ENCODE data around the gene FNIP2. TPM values are rescaled to one million over a fixed set of nuclear protein-coding genes. Genes with fewer than 3 reads are reported as not detected.

The FNIP2 gene
- total and polyA plus RNA-seq, 11 donors: 14.5 to 87.4 (median 40.9) TPM

DNA sequence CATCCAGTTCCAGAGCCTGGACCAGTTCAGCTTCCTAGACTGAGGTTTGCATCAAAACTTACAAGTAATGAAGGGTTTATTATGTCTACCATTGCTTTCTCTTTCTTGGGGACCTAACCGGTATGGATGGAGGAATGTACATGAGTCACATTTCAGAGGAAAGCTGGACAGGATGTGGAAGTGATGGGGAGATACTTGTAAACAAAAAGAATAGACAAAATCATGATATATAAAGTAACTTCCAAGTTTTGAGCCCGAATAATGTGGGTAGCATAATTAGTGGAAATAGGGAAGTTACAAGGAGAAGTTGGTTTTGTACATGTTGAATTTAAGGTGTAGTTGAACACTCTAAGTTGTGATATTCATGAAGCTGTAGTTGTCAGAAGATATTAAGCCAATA, 15.0 kb downstream of the FNIP2 start:
- H3K27me3 ChIP-seq: no peaks in the 10 kb centered on the region
- no peaks in the 10 kb centered on the region for H3K9me3 ChIP-seq
- DNase-seq (no peak), ATAC-seq (no peak)
- no peak overlapping the region for H3K4me3 ChIP-seq
- no peaks in the 10 kb centered on the region for H3K36me3 ChIP-seq
- TF ChIP-seq, protein P1, sequence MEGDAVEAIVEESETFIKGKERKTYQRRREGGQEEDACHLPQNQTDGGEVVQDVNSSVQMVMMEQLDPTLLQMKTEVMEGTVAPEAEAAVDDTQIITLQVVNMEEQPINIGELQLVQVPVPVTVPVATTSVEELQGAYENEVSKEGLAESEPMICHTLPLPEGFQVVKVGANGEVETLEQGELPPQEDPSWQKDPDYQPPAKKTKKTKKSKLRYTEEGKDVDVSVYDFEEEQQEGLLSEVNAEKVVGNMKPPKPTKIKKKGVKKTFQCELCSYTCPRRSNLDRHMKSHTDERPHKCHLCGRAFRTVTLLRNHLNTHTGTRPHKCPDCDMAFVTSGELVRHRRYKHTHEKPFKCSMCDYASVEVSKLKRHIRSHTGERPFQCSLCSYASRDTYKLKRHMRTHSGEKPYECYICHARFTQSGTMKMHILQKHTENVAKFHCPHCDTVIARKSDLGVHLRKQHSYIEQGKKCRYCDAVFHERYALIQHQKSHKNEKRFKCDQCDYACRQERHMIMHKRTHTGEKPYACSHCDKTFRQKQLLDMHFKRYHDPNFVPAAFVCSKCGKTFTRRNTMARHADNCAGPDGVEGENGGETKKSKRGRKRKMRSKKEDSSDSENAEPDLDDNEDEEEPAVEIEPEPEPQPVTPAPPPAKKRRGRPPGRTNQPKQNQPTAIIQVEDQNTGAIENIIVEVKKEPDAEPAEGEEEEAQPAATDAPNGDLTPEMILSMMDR (IDR thresholded peaks at IDR 0.05): no peak
- TF ChIP-seq POLR2A (IDR thresholded peaks at IDR 0.05): no peak
- intact Hi-C loops (cut with DNase I): no loop called here
- WGBS, 4 donors: 15 to 41% (median 26%) methylated on average over 2 of the region's 2 CpGs
- H3K4me1 ChIP-seq: peaks cover 9 to 81% (median 74%) of the 10 kb centered on the region in 12 donors
- peak overlapping the region in 3 of 12 donors; percentile 43 to 55 (median 48) for H3K27ac ChIP-seq

DNA sequence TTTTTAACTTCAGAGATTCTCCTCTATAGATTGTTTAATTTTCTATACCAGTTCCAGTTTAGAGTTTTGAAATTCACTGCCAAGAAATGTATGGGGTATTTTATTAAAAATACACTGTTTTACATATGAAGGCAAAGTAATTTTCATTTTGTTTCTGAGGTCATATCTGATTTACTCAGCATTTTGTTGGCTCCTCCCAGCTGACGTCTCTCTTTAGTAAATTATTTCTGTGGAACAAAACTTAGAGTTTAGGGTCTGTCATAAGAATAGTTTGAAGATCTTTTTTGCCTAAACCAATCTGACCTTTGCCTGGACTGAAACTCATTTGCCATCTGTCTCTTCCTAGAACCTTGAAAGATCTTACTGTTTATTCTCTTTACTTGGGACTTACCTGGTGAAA, 16.9 kb downstream of the FNIP2 start:
- DNase-seq (no peak), ATAC-seq (no peak)
- TF ChIP-seq, protein P1 (IDR thresholded peaks at IDR 0.05): no peak
- TF ChIP-seq POLR2A (IDR thresholded peaks at IDR 0.05): no peak
- H3K27me3 ChIP-seq: no peaks in the 10 kb centered on the region
- peaks cover 9 to 93% (median 73%) of the 10 kb centered on the region in 12 donors for H3K4me1 ChIP-seq
- no peaks in the 10 kb centered on the region for H3K36me3 ChIP-seq
- H3K4me3 ChIP-seq: peak overlapping the region in 3 of 12 donors; percentile 11 to 29 (median 19)
- peak overlapping the region in 11 of 12 donors; percentile 53 to 79 (median 67) for H3K27ac ChIP-seq
- intact Hi-C loops (cut with DNase I): no loop called here
- no peaks in the 10 kb centered on the region for H3K9me3 ChIP-seq
- WGBS, 4 donors: 19 to 37% (median 26%) methylated on average over 1 of the region's 1 CpG

DNA sequence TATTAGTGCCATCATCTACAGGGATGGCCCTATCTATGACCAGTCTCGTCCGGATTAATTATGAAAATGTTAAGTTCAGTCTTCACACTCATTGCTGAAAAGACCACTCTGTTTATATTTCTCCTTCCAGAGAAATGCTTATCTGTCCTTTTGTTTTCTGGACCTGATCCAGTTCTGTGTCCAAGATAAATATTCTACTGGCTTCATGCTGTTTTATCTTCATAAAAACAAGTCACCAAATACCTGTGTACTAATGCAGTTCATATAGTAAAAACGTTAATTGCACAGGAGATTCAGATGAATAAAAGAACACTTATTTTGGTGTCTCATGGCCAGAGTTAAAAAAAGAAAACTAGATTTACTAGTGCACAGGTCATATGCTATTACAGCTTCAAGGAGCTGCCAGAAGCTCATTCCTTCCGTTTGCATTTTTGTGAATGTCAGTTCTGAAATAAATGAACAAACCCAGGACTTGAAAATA, 17.3 kb downstream of the FNIP2 start:
- H3K4me3 ChIP-seq: peak overlapping the region in 7 of 12 donors; percentile 4 to 29 (median 19)

DNA sequence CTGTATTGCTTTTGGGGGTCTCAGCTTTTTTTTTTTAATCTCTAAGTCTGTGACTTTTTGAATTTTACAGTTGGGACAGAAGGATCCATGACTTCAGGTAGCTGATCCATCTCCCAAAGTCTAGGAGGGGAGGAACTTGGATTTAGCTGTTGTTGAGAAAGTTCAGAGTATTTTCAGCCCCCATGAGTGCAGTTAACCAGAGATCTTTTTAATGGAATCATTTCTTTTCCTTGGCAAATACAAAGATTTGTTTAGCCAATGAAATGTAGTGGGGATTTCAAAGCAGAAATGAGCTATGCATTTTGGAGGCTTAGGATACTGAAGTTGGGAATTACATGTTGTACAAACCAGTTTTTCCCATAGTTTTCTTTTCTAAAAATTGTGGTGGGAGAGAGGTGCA, 18.1 kb downstream of the FNIP2 start:
- intact Hi-C loops (cut with DNase I): no loop called here
- DNase-seq: no peak
- H3K27me3 ChIP-seq: no peaks in the 10 kb centered on the region
- no peaks in the 10 kb centered on the region for H3K36me3 ChIP-seq
- peak overlapping the region in 11 of 12 donors; percentile 53 to 79 (median 67) for H3K27ac ChIP-seq
- H3K4me3 ChIP-seq: peak overlapping the region in 5 of 12 donors; percentile 4 to 29 (median 19)
- peak in 1 of 4 donors; percentile 17 for ATAC-seq
- TF ChIP-seq POLR2A (IDR thresholded peaks at IDR 0.05): no peak
- TF ChIP-seq, protein P1 (IDR thresholded peaks at IDR 0.05): no peak
- no peaks in the 10 kb centered on the region for H3K9me3 ChIP-seq
- peaks cover 9 to 93% (median 78%) of the 10 kb centered on the region in 12 donors for H3K4me1 ChIP-seq

More for the DNA sequence above, 17.3 kb downstream of the FNIP2 start:
- Histone ChIP-seq H3K27me3 (no peaks in the 10 kb centered on the region), H3K9me3 (no peaks in the 10 kb centered on the region), H3K27ac (peak overlapping the region in 11 of 12 donors; percentile 53 to 79 (median 67)), H3K36me3 (no peaks in the 10 kb centered on the region), H3K4me1 (peaks cover 9 to 96% (median 77%) of the 10 kb centered on the region in 12 donors)
- intact Hi-C loops (cut with DNase I): no loop called here
- TF ChIP-seq POLR2A (IDR thresholded peaks at IDR 0.05): no peak
- TF ChIP-seq, protein P1 (IDR thresholded peaks at IDR 0.05): no peak
- DNase-seq (no peak), ATAC-seq (peak in 3 of 4 donors; percentile 12 to 48 (median 34))
- whole genome bisulfite sequencing, 4 donors: 3 to 10% (median 7%) methylated on average over 4 of the region's 4 CpGs

All from heart left ventricle (tissue), 16 donors.